KBM-7 (cell line): ENCODE data around the gene SHLD1.
A peak's percentile ranks its signal among the peaks of the same experiment; 100 is the strongest.
"Not testable (repeated sequence)": the region's sequence is repeated elsewhere in the genome, so short reads cannot be mapped to it uniquely, and the experiment has no call there.

ENCODE experiments used
- DNase-seq: peaks from one replicate; pipeline ENCODE4 v3.0.0-alpha.2; 2015
- in situ Hi-C: fragments of 300-500 bp; cut with MboI; formaldehyde crosslinking; loops from 2 replicates; pipeline ENCODE4 v1.14.3; 2020; ENCODE audit warnings: low sequenced_read_pairs, low pct_unique_long_range_greater_than_20kb, mixed read lengths

SHLD1 gene

DNA sequence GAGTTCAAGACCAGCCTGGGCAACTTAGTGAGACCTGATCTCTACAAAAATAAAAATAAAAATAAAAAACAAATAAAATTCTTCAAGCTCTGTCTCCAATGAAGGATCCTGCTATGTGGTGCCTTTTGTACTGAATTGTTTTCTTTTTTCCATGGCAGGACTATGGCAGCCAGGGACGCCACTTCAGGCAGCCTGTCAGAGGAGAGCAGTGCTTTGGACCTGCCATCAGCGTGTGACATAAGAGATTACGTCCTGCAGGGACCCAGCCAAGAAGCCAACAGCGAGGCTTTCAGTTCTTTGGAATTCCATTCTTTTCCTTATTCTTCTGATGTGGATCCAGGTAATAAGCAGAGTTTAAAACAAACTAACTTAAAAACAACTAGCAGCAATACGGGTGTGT, 22.5 kb downstream of the SHLD1 start:
- in situ Hi-C loops, result no loop called here
- no peak for DNase-seq

- in situ Hi-C loops, result no loop called here
- DNase-seq, result no peak
Measured at GRCh38 chr20:5773589-5773988, 23.4 kb downstream of the SHLD1 start.

DNA sequence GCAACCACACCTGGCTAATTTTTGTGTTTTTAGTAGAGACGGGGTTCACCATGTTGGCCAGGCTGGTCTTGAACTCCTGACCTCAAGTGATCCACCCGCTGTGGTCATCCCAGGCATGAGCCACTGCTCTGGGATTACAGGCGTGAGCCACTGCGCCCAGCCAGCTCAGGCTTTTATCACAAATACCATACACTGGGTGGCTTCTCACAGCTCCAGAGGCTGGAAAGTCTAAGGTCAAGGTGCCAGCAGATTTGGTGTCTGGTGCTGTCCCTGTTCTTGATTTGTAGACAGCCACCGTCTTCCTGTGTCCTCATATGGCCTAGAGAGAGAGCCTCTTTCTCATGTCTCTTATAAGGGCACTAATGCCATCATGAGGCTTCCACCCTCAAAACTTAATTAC, 25.9 kb downstream of the SHLD1 start:
- DNase-seq, result no peak
- in situ Hi-C loops, result loop anchor here (25.0 kb wide), 1 partner anchor 214 kb away; no protein-coding TSS in a partner anchor

GRCh38 chr20:5779071-5779900, 29.1 kb downstream of the SHLD1 start:
- in situ Hi-C loops, result loop anchor here (25.0 kb wide), 1 partner anchor 217 kb away; no protein-coding TSS in a partner anchor
- DNase-seq, result no peak

DNA sequence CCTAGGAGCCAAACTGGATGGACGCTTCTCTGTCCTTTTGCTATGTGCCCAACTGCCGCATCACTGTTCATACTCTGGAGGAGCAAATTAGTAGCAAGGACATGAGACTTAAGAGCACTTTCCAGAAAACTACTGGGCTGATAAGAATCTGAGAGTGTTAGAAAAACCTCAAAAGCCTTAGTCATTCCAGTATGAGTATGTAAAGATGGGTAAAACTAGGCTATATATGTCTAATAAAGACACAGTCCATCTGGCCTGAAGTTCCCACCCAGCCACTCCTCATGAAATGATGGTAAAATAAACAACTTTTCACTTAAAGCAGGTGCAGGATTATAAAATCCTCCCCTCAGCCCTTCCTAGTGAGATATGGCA, 30.6 kb downstream of the SHLD1 start:
- in situ Hi-C loops, result loop anchor here (25.0 kb wide), 1 partner anchor 219 kb away; no protein-coding TSS in a partner anchor
- no peak for DNase-seq

DNA sequence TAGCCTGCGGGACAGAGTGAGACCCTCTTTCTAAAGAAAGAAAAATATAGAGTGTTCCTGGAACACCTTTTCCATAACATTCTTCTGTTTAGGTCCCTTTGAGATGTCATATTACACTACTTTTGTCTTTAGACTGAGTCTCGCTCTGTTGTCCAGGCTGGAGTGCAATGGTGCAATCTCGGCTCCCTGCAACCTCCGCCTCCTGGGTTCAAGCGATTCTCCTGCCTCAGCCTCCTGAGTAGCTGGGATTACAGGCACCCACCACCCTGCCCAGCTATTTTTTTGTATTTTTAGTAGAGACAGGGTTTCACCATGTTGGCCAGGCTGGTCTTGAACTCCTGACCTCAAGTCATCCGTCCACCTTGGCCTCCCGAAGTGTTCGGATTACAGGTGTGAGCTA, 31.2 kb downstream of the SHLD1 start:
- in situ Hi-C loops, result loop anchor here (25.0 kb wide), 1 partner anchor 219 kb away; no protein-coding TSS in a partner anchor
- DNase-seq, result not testable (repeated sequence)

GRCh38 chr20:5781798-5782750, 31.9 kb downstream of the SHLD1 start:
- in situ Hi-C loops, result loop anchor here (25.0 kb wide), 1 partner anchor 220 kb away; no protein-coding TSS in a partner anchor
- DNase-seq, result no peak

- in situ Hi-C loops, result loop anchor here (25.0 kb wide), 1 partner anchor 222 kb away; no protein-coding TSS in a partner anchor
- DNase-seq, result no peak
Measured at GRCh38 chr20:5784735-5785134, 34.5 kb downstream of the SHLD1 start.

GRCh38 chr20:5785146-5785545, 34.9 kb downstream of the SHLD1 start:
- in situ Hi-C loops, result loop anchor here (25.0 kb wide), 1 partner anchor 223 kb away; no protein-coding TSS in a partner anchor

GRCh38 chr20:5786930-5787795, 37.0 kb downstream of the SHLD1 start:
- no peak for DNase-seq
- in situ Hi-C loops, result loop anchor here (25.0 kb wide), 1 partner anchor 225 kb away; no protein-coding TSS in a partner anchor

More at GRCh38 chr20:5785146-5785545, 34.9 kb downstream of the SHLD1 start:
- no peak for DNase-seq

- in situ Hi-C loops, result loop anchor here (25.0 kb wide), 1 partner anchor 225 kb away; no protein-coding TSS in a partner anchor
- no peak for DNase-seq
Measured at GRCh38 chr20:5787796-5788165, 37.6 kb downstream of the SHLD1 start.

GRCh38 chr20:5788385-5788895, 38.2 kb downstream of the SHLD1 start:
- peak; percentile 88 for DNase-seq
- in situ Hi-C loops, result loop anchor here (25.0 kb wide), 1 partner anchor 226 kb away; no protein-coding TSS in a partner anchor

- no peak for DNase-seq
- in situ Hi-C loops, result loop anchor here (25.0 kb wide), 1 partner anchor 228 kb away; no protein-coding TSS in a partner anchor
Measured at GRCh38 chr20:5789827-5790226, 39.6 kb downstream of the SHLD1 start.

DNA sequence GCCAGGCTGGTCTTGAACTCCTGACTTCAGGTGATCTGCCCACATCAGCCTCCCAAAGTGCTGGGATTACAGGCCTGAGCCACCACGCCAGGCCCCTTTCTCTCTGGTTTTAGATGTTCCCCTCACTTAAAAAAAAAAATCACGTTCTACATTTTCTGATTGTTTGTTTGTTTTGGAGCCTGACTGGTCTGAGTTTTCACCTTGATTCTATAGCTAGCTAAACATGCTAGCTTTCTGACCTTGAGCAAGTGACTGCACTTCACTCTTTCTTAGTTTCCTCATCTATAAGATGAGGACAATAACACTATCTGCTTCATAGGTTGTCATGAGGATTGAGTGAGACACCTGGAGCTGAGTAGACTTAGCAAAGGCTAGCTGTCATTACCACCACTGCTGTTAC, 43.7 kb downstream of the SHLD1 start:
- in situ Hi-C loops, result loop anchor here (25.0 kb wide), 1 partner anchor 232 kb away; no protein-coding TSS in a partner anchor
- no peak for DNase-seq

DNA sequence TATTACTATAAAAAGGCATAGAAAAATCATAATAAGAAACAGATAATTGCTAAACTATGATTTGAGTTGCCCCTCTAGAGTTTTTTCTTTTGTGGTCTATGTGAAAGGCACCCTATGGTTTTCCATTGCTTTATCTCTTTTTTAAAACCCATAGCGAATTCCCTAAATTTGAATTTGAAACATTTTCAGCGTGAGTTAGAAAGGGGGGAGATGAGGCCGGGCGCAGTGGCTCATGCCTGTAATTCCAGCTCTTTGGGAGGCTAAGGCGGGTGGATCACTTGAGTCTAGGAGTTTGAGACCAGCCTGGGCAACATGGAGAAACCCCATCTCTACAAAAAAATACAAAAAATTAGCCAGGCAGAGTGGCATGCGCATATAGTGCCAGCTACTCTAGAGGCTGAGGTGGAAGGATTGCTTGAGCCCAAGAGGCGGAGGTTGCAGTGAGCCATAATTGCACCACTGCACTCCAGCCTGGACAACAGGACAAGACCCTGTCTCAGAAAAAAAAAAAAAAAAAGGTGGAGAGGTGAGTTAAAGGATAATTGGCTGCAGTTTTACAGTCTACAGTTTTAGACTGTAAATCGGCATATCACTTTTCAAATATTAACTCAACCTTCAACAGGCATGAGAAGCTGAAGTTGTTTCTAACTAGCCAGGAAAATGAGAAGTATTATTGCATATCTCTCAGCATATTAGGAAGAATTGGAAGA, 46.3 kb downstream of the SHLD1 start:
- no peak for DNase-seq
- in situ Hi-C loops, result loop anchor here (25.0 kb wide), 1 partner anchor 234 kb away; no protein-coding TSS in a partner anchor

- in situ Hi-C loops, result loop anchor here (25.0 kb wide), 1 partner anchor 235 kb away; no protein-coding TSS in a partner anchor
- no peak for DNase-seq
Measured at GRCh38 chr20:5797165-5797564, 47.0 kb downstream of the SHLD1 start.

DNA sequence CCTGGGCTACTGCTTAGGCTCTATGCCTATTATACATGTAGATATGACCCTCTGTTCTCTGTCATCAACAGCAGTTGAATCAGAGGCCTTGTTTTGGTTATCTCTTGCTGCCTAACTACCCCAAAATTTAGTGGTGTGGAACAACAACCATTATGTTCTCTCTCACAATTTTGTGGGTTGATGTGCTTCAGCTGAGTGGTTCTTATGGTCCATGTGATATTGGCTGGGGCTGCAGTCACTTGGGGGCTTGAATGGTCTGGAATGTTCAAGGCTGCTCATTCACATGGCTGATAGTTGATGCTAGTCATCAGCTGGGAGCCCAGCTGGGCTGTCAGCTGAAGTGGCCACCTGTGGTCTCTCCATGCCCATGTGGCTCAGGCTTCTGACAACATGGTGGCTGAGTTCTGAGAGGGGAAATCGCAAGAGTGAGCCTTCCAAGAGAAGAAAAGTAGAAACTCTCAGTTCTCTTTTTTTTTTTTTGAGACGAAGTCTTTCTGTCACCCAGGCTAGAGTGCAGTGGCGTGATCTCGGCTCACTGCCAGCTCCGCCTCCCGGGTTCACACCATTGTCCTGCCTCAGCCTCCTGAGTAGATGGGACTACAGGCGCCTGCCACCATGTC, 47.8 kb downstream of the SHLD1 start:
- no peak for DNase-seq
- in situ Hi-C loops, result loop anchor here (25.0 kb wide), 1 partner anchor 236 kb away; no protein-coding TSS in a partner anchor
